Activated CD4-positive, alpha-beta T cell treated with anti-CD3 and anti-CD28 coated beads for 24 hours (primary cell): Measurements from ENCODE around the gene THEMIS2.
"Not testable (repeated sequence)": the region's sequence is repeated elsewhere in the genome, so short reads cannot be mapped to it uniquely, and the experiment has no call there.

Experiments used
- DNase-seq, 2 donors: peaks; one replicate each; pipeline ENCODE4 v3.0.0-alpha.2; 2020; ENCODE audit warnings: low read depth in 2 of 2

The THEMIS2 gene

DNA sequence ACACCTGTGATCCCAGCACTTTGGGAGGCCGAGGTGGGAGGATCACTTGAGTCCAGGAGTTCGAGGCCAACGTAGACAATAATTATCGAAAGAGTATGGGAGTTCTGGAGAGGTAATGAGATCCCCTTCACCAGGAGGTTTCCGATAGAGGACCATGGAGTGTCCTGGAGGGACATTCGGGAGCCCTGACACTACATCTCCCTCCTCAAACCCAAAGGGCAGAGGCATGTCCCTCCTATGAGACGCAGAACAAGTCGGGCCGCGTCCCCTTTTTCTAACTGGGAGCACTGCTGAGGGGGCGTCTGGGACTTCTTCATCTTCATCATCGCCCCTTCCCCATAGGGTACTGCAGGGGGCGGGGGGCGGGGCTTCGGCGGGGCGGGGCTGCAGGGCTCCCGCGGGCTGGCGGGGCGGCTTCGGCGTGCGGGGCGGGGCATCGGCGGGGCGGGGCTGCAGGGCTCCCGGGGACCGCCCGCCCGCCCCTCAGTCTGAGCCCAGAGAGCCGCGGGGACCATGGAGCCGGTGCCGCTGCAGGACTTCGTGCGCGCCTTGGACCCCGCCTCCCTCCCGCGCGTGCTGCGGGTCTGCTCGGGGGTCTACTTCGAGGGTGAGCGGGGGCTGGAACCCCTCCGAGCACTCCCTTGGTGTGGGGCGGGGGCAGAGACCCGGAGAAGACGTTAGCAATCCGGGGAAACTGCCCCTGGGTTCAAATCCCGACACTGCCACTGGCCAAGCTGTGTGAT lies at the start of gene THEMIS2:
TSS of gene THEMIS2 (plus strand) at position 486 of the 743 bp plus-strand sequence. CDS start at position 514, 28 bp downstream.
- peak; percentile 69 to 74 for DNase-seq

DNA sequence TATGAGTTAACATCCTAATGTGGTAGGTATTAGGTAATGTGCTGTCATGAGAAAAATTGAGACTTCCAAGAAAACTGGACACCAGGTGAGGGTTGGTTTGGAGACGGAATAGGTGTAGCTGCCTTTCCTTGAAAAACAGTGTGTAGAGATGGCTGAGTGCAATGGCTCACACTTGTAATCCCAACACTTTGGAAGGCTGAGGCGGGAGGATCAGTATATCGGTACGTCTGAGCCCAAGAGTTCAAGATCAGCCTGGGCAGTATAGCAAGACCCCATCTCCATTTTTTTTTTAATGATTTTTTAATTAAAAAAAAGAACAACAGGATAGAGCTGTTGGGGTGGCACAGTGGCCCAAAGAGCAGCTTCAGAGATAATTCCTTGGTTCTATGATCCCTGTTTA lies 48.6 kb upstream of the THEMIS2 start:
- DNase-seq: no peak

DNA sequence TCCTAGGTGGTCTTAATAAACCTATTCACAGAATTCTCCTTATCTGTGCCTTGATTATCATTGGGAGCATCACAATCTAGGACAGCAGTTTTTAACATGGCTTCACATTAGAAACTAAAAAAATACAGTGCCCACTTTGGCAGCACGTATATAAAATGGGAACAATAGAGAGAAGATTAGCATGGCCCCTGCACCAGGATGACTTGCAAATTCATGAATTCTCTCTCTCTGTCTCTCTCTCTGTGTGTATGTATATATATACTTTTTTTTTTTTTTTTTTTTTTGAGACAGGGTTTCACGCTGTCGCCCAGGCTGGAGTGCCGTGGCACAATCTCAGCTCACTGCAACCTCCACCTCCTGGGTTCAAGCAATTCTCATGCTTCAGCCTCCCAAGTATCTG lies 47.9 kb upstream of the THEMIS2 start:
- DNase-seq: no peak

DNA sequence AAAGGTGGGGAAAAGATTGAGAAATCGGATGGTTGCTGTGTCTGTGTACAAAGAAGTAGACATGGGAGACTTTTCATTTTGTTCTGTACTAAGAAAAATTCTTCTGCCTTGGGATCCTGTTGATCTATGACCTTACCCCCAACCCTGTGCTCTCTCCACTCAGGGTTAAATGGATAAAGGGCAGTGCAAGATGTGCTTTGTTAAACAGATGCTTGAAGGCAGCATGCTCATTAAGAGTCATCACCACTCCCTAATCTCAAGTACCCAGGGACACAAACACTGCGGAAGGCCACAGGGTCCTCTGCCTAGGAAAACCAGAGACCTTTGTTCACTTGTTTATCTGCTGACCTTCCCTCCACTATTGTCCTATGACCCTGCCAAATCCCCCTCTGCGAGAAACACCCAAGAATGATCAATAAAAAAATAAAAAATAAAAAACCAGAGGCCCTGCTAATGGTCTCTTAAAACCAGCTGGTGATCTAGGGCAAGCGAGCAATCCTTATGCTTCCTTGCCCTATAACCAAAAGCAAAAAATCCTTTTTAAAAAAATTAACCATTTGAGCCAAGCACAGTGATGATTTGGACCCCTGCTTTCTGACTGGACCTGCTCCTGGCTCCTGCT lies 42.9 kb upstream of the THEMIS2 start:
- not testable (repeated sequence) for DNase-seq

DNA sequence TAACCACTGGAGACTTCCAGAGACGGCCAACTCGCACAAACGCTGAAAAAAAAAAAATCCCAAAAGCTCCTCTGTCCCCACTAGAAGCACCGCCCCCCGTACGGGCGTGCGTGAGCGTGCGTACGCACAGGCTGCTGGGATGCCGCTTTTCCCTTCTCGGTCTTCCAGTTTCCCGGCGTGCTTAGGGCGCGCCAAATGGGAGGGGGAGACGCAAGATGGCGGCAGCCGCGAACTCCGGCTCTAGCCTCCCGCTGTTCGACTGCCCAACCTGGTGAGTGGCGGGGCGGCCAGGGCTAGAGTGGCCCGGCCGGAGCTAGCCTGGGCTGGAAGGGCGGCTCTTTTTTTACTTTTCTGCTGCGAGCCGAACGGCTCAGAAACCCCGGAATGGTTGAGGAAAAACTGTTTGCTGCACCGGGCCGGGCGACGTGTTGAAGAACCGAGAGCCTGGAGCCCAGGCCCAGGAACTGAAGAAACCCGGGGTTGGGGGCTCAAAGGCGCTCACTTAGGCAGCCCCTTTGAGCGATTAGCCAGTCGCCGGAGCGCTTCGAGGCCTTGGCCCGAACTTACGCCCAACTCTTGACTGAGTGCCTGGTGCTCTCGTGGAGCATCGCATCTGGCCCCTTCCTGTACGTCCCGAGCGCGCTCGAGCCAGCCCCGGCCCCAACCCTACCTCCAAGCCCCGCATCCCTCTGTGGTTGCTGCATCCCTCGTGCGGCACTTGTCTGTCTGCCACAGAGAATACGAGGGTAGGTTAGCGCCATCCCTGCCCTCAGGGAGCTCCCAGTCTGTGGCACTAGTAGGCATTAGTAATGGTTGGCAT lies 41.5 kb upstream of the THEMIS2 start, which contains the start of gene PPP1R8:
TSS of gene PPP1R8 (plus strand) at position 162 of the 820 bp plus-strand sequence. CDS start at position 216, 54 bp downstream.
- DNase-seq: peak; percentile 79 to 84

DNA sequence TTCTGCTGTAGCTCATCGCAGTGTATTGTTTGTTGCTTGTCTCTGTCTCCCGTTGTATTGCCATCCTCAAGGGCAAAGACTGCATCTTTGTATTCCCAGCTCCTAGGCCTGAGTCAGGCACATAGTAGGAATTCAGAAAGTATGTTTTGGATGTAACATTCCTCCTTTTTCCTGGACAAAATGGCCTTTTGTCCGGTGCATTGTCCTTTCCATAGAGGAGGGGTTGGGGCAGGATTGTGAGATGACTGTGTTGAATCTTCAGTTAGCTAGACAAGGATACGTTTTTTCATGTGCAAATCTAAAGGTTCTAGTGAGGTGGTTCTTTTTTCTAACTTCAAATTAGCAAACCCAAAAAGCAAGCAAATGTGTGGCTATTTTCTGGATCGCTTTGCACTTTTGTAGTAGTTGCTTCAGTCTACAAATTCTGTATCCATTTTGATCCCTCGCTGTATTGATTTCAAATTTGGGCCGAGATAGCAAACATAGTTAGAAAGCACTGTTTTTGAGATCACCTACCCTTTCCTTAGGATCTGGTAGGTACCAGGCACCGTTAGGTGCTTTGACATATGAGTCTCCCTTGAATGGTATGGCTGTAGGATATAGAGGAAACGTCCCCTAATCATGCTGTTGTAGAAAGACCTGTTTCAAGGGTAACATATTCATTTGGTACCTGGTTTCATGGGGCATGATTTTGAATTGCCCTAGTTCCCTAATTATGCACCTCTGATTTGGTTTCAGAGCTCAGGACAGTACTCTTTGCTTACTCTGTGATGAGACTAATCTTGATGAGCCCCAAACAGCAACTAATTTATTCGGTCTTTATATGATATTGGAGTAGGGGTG lies 40.6 kb upstream of the THEMIS2 start:
- no peak for DNase-seq

DNA sequence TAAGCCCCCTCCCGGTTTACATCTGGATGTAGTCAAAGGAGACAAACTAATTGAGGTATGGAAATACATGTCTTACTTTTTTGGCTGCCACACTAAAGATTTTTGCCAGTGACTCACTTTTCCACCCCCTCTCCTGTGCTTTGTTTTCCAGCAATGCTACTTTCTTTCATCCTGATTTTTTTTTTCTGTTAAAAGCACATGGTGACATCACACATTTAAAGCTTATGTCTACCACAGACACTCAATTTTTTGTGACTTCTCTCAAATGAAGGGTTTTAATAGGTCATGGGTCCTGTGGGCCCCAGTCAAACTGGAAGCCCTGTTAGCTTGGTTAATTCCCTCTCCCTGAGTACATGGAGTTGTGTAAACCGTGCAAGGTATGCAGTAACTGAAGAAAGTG lies 39.6 kb upstream of the THEMIS2 start:
- DNase-seq: no peak

DNA sequence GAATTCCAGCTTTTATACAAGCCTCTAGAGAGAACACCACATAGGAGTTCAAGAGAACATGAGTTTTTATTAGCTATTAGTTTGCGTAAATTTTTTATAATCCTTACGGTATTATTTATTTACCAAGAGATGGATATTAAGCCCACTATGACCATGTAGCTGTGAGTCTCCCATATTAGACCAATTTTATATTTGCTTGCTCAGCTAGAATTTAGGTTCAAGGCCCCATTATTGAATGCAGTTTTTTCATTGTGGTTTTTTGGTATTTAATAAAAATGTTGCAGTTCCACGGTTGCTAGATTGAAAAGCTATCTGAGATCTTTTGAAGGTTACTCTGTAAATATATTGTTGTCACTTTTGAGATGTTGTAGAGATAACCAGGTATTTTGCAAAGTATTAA lies 38.9 kb upstream of the THEMIS2 start:
- no peak for DNase-seq

DNA sequence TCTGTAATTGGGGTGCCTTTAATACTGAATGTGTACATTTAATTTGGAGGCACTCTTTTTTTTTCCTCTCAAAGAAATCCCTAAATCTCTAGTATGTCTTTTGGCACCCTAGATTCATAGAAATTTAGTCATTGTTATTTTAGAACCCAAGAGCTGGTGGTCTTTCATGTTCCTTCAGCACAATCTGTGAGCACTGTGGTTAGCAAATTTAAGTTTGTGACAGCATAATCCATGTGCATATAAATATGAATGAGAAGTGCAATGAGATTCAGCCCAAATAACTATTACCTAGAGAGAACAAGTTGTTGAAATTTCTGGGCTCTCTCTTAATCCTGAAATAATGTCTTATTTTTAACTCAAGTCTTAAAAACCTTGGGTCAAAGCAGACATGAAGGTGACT lies 37.3 kb upstream of the THEMIS2 start:
- no peak for DNase-seq

DNA sequence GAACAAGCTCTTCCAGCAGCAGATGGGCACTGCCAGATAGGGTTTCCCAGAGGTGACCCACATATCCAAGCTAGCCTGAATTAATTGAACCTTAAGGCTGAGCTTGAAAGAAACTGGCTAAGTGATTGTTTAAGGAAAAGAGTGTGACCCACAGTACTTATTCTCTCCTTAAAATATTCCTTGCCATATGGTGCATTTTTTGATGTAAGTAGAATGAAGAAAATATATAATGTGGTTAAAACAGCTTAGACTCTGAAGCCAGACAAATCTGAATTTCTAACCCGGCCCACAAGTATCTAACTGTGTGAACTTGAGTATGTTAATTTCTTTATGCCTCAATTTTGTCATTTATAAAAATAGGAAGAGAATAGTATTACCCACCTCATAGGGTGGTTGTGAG lies 36.8 kb upstream of the THEMIS2 start:
- DNase-seq: no peak

DNA sequence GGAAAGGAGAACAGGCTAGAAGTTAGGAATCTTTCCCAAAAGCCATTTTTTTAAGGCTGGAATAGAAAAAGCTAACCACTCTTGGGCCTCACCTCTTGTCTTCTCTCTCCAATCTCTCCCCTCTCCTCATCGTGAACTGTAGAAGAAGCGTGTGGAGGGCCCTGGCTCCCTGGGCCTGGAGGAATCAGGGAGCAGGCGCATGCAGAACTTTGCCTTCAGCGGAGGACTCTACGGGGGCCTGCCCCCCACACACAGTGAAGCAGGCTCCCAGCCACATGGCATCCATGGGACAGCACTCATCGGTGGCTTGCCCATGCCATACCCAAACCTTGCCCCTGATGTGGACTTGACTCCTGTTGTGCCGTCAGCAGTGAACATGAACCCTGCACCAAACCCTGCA lies 22.4 kb upstream of the THEMIS2 start:
- no peak for DNase-seq

DNA sequence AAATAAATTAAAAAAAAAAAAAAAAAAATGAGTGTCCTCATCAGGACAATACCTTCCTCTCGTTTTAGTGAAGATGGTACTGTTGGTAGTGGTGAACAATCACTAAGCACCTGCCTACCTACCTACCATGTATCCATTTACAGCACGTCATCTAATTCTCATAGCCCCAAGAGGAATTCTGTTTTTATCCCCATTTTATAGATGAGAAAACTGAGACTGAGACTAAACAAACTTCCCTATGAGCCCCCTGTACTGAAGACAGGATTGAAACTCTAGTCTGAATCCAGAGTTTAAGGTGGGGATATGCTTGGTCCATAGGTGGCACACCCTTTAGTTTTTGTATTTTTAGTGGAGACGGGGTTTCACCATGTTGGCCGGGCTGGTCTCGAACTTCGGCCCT lies 17.3 kb upstream of the THEMIS2 start:
- no peak for DNase-seq

DNA sequence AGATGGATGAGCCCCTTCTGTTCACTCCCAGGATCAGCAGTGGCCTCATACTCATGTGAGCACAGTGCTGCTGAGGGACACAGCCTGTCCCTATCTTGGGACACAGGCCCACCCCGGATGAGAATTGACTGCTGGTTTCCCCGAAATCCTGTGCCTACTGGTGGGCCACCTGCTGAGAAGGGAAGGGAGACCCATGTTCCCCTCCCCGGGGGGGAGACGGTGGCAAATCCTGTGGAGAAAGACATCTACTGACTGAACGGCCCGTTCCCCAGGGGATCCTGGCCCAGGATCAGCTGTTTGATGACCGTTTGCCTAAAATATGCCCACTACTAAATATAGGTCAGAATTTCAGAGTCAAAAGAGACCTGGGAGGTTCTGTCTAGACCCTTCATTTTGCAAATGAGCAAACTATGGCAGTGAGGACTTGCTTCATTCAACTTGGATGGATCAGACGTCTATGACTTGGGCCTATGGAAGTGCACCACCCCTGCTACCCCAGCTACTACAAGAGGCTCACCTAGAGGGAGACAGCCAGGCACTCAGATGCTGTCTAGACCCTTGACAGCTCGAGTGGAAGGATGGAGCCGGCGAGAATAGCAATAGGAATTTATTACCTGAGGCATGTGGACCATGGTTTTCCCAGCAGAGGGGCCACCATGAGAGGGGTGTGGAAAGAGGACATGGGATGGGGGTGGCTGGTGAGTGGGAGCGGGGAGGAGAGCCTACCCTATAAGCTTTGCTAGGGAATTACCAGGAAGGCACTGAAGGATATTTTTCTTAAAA lies 15.6 kb upstream of the THEMIS2 start:
- no peak for DNase-seq

DNA sequence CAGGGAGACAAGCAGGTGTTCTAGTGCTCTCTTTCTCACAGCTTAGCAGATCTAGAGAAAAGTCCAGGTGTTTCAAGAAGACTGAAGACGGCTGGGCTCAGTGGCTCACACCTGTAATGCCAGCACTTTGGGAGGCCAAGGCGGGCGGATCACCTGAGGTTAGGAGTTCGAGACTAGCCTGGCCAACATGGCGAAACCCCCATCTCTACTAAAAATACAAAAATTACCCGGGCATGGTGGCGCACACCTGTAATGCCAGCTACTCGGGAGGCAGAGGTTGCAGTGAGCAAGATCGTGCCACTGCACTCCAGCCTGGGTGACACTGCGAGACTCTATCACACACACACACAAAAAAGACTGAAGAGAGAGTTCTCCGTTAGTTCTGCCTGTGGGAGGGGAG lies 14.8 kb upstream of the THEMIS2 start:
- DNase-seq: not testable (repeated sequence)

DNA sequence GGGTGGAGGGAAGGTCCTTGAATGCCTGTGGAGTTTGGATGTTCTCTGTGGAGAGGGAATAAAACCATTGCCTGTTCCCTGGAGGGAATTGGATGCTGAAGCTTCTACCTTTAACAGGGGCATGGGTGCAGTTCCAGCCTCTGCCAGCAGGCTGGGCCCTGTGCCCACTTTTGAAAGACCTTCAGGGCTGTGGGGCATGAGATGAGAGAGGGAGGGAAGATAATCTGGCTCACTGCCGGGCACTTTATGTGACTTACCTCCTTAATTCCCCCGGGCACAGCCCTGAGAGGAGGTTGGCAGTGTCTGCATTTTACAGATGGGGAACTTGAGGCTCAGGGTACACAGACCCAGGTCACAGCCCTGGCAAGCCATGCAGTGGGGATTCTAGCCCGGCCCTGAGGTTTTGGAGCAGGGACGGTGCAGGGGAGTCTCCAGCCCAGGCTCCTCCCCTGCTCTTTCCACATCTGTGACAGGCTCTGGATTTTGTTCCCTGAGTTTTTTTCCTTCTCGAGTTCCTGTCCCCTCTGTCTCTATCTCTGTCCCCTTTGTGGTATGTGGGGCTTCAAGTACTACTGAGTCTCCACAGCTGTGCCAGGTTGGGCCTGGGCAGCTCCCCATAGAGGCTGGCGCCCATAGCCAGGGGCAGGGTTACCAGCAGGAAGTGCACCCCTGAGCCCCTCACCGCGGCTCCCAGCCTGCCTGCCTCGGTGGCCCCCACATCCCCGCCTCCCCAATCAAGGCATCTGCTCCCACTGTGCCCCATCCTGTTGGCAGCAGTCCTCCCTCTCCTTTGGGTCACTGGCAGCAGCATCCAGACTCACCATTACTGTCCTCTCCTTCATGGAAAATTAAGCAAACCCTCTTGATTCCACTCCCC lies 14.0 kb upstream of the THEMIS2 start:
- peak; percentile 77 to 81 for DNase-seq

DNA sequence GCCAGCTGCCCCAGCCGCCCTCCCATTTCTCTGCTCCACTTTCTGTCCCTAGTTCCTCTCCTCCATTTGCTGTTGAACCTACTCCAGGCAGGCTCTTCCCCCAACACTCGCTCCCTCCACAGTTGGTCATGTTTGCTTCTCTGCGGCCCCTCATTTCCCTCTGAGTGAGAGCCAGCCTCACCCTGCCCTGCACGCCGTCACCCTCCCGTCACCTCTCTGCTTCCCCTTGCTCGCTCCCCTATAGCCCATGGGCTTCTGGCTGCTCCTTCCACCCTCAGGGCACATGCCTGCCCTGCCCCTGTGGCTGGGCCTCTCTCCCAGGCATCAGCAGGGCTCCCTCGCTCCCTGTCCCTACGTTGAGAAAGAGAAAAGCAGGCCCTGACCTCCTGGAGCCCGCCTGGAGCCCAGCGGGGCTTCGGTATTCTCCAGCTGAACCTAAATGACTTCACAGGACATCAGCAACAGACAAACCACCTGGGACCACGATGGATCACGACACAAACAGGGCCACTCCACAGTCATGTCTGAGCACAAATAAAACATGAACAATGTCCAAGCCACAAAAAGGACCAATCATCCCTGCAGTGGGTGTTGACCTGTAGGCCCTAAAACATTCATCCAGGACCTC lies 13.3 kb upstream of the THEMIS2 start:
- no peak for DNase-seq

DNA sequence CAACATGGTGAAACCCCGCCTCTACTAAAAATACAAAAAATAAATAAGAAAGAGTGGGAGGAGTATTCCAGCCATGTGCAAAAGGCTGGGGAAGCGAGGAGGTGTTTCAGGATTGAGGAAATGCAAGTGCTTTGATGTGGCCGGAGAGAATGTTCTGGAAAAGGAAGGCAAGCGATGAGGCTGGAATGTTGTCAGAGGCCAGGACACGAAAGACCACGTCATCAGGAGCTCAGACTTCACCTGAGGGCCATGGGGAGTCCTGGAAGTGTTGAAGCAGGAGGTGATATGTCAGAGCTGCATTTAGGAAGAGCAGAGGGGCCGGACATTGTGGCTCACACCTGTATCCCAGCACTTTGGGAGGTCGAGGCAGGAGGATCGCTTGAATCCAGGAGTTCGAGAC lies 10.9 kb upstream of the THEMIS2 start:
- DNase-seq: no peak

DNA sequence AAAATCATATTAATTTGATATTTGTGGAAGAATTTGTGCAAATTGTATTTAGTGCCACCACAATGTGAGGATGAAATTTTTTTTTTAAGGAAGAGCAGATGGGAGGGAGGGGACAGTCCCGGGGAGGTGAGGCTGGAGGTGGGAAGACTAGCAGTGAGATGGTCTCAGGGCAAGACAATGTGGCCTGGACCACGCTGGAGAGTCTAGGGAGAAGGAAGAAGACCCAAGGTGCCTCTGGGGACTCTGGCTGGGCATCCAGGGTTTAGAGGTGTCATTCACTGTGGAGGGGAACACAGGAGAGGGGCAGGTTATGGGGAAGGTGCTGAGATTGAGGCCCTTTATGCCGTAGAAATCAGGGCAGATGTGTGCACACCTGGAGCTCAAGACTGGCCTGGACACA lies 10.3 kb upstream of the THEMIS2 start:
- DNase-seq: no peak
